Activated CD8-positive, alpha-beta T cell treated with anti-CD3 and anti-CD28 coated beads, Interleukin-2, amount 10 ng/mL, durations not matched to agents 7 days and 5 days (primary cell): ENCODE results near the gene SGCD. TPM values are rescaled to one million over a fixed set of nuclear protein-coding genes. Genes with fewer than 3 reads are reported as not detected.

Experiments
- ATAC-seq: fragments of 150-1000 bp; cut with Tn5 transposase; one replicate; pipeline ENCODE4 v1.10.0; 2021; ENCODE audit warnings: moderate library complexity
- CTCF ChIA-PET: fragments of 350-600 bp; sonication (Branson Sonifier 250); formaldehyde crosslinking; loops from one replicate; lab custom pipeline; 2021; ENCODE audit warnings: antibody characterized with exemption; lab: Charles Lee
- POLR2A ChIA-PET: fragments of 350-600 bp; sonication (Branson Sonifier 250); formaldehyde crosslinking; loops from one replicate; lab custom pipeline; 2021; ENCODE audit warnings: antibody characterized with exemption; lab: Charles Lee
- DNase-seq: peaks from one replicate; pipeline ENCODE4 v3.0.0-alpha.2; 2020
- H3K27ac Mint-ChIP-seq: one replicate; pipeline ENCODE4 v1.8.0; 2021; ENCODE audit warnings: mild to moderate bottlenecking, mixed read lengths
- H3K27me3 Mint-ChIP-seq: one replicate; pipeline ENCODE4 v1.8.0; 2021; ENCODE audit warnings: low read depth, mixed read lengths
- H3K36me3 Mint-ChIP-seq: one replicate; pipeline ENCODE4 v1.8.0; 2021; ENCODE audit warnings: low read depth, mixed read lengths
- H3K4me1 Mint-ChIP-seq: one replicate; pipeline ENCODE4 v1.8.0; 2021; ENCODE audit warnings: low read depth, mixed read lengths
- H3K4me3 Mint-ChIP-seq: one replicate; pipeline ENCODE4 v1.8.0; 2021; ENCODE audit warnings: mild to moderate bottlenecking, mixed read lengths
- H3K9me3 Mint-ChIP-seq: one replicate; pipeline ENCODE4 v1.8.0; 2022; ENCODE audit warnings: mixed read lengths; ENCODE audit not compliant: insufficient read depth
- total RNA-seq, 2 experiments: library from RNA; stranded (reverse); gene quantifications; one replicate each; pipeline ENCODE4 v1.2.3, GENCODE V29; 2021

The SGCD gene
- total RNA-seq, 2 experiments from 2014 or later: not detected

GRCh38 chr5:156529892-156530291 lies 202.9 kb downstream of the SGCD start:
- ChIA-PET CTCF (no interaction called here), POLR2A (no interaction called here)
- ATAC-seq: no peak
- Mint-ChIP-seq H3K4me1 (no peaks in the 10 kb centered on the region), H3K4me3 (no peak overlapping the region), H3K27me3 (no peaks in the 10 kb centered on the region), H3K36me3 (no peaks in the 10 kb centered on the region), H3K9me3 (no peaks in the 10 kb centered on the region), H3K27ac (no peak overlapping the region)
- no peak for DNase-seq

GRCh38 chr5:156531199-156531598 lies 204.2 kb downstream of the SGCD start:
- no peak for DNase-seq
- Mint-ChIP-seq H3K27me3 (no peaks in the 10 kb centered on the region), H3K36me3 (no peaks in the 10 kb centered on the region), H3K4me1 (no peaks in the 10 kb centered on the region), H3K27ac (no peak overlapping the region), H3K9me3 (no peaks in the 10 kb centered on the region), H3K4me3 (no peak overlapping the region)
- no peak for ATAC-seq
- CTCF ChIA-PET: no interaction called here
- POLR2A ChIA-PET: no interaction called here

GRCh38 chr5:156532921-156533320 lies 206.0 kb downstream of the SGCD start:
- H3K4me1 Mint-ChIP-seq: no peaks in the 10 kb centered on the region
- H3K36me3 Mint-ChIP-seq: no peaks in the 10 kb centered on the region
- ATAC-seq (no peak), DNase-seq (no peak)
- CTCF ChIA-PET: no interaction called here
- H3K4me3 Mint-ChIP-seq: no peak overlapping the region
- no peaks in the 10 kb centered on the region for H3K27me3 Mint-ChIP-seq
- no peaks in the 10 kb centered on the region for H3K9me3 Mint-ChIP-seq
- no peak overlapping the region for H3K27ac Mint-ChIP-seq
- POLR2A ChIA-PET: no interaction called here

DNA sequence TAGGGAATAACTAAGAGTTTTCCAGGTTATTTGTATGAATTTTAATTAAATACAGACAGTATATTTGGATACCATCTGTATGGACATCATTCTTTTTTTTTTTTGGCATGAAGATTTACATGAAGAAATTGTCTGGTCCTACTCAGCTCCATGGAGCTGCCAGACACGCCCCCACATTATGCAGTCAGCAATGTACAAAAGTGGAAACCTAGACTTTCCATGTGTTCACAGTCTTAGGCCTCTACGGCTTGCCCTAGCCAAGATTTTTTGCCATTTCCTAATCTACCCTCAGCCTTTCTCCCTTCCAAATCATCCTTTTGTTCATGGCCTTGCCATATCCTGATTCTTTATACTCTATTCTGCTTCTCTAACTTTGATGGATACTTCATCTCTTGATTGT lies 207.1 kb downstream of the SGCD start:
- no peak for DNase-seq
- Mint-ChIP-seq H3K4me3 (no peak overlapping the region), H3K4me1 (no peaks in the 10 kb centered on the region), H3K9me3 (no peaks in the 10 kb centered on the region), H3K27ac (no peak overlapping the region), H3K27me3 (no peaks in the 10 kb centered on the region), H3K36me3 (no peaks in the 10 kb centered on the region)
- POLR2A ChIA-PET: no interaction called here
- CTCF ChIA-PET: no interaction called here
- ATAC-seq: no peak

DNA sequence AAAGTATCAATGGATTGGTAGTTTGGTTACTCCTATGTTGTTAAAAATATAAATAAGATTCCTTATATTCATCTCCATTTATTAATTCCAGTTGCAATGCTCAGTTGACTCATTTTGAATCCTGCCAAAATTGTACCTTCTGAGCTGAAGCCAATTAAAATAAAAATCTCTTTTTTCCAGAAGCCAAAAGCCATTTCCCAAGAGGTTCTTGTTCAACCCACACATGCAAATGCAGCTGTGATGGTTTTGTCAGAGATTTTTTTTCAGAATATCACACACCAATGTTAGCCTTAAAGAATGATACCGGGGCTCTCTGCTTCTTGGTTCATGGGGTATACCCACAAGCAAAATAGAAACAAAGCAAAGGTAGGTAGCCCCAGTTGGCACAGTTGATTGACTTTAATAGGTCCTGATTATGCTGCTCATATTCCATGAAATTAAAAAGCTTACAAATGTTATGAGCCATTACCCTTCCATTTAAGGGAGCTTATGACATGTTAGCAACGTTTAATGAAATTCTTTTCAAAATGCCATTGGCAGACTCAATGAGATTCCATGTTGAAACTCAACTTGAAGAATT lies 208.0 kb downstream of the SGCD start:
- ATAC-seq (no peak), DNase-seq (no peak)
- no peaks in the 10 kb centered on the region for H3K27me3 Mint-ChIP-seq
- H3K36me3 Mint-ChIP-seq: no peaks in the 10 kb centered on the region
- H3K4me1 Mint-ChIP-seq: no peaks in the 10 kb centered on the region
- CTCF ChIA-PET: no interaction called here
- no peak overlapping the region for H3K27ac Mint-ChIP-seq
- H3K9me3 Mint-ChIP-seq: no peaks in the 10 kb centered on the region
- H3K4me3 Mint-ChIP-seq: no peak overlapping the region
- POLR2A ChIA-PET: interaction anchor here (0.5 kb wide), 1 partner anchor 494 kb away, joined by 6 read pairs; no protein-coding TSS in a partner anchor

- Mint-ChIP-seq H3K4me3 (no peak overlapping the region), H3K9me3 (no peaks in the 10 kb centered on the region), H3K4me1 (no peaks in the 10 kb centered on the region), H3K27me3 (peaks cover 12% of the 10 kb centered on the region), H3K36me3 (no peaks in the 10 kb centered on the region), H3K27ac (no peak overlapping the region)
- CTCF ChIA-PET: no interaction called here
- no peak for DNase-seq
- POLR2A ChIA-PET: interaction anchor here (0.6 kb wide), 1 partner anchor 367 kb away, joined by 4 read pairs; no protein-coding TSS in a partner anchor
- ATAC-seq: no peak
Observed at GRCh38 chr5:156540491-156540890, 213.5 kb downstream of the SGCD start.

- Mint-ChIP-seq H3K9me3 (no peaks in the 10 kb centered on the region), H3K4me1 (no peaks in the 10 kb centered on the region), H3K27me3 (peaks cover 13% of the 10 kb centered on the region), H3K4me3 (no peak overlapping the region), H3K27ac (no peak overlapping the region), H3K36me3 (no peaks in the 10 kb centered on the region)
- POLR2A ChIA-PET: no interaction called here
- CTCF ChIA-PET: no interaction called here
- ATAC-seq: no peak
- DNase-seq: no peak
Observed at GRCh38 chr5:156541582-156541981, 214.6 kb downstream of the SGCD start.

DNA sequence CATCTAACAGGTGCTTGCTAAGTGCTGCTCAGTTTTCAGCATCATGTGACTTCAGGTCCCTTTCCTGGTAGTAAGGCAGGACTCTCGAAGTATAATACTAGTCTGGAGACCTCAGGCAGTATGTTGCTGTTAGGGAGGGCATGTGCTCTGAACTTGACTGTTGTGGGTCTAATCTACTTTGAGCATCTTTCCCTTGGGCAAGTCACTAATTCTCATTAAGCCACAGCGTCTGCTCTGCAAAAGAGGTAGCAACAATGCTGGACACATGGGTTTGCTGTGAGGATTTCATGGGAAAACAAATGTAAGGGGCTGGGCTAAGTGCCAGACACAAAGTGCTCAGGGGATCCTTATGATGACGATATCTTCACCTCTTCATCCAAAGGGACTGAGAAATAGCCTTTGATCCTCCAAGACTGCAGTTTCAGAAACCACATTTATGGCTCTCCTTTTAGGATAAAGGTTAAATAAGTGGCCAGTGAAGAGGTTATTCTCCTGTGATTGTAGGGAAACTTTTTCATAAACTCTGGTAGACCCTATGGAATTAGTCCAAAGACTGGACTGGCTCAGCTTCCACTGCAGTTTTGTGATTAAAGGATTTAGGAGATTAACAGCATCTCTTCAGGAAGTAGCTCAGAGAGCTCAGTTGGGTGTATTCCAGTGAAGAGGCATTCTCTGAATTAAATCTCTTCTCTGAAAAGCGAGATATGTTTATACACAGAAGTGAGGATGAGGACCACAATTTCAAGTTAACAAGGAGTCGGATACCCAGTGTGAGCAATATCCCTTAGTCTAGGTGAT lies 216.6 kb downstream of the SGCD start:
- POLR2A ChIA-PET: no interaction called here
- CTCF ChIA-PET: no interaction called here
- Mint-ChIP-seq H3K27me3 (peaks cover 14% of the 10 kb centered on the region), H3K4me3 (no peak overlapping the region), H3K4me1 (no peaks in the 10 kb centered on the region), H3K27ac (no peak overlapping the region), H3K9me3 (no peaks in the 10 kb centered on the region), H3K36me3 (no peaks in the 10 kb centered on the region)
- DNase-seq (no peak), ATAC-seq (no peak)

- DNase-seq (no peak), ATAC-seq (no peak)
- ChIA-PET POLR2A (no interaction called here), CTCF (no interaction called here)
- Mint-ChIP-seq H3K27me3 (no peaks in the 10 kb centered on the region), H3K27ac (no peak overlapping the region), H3K4me3 (no peak overlapping the region), H3K4me1 (no peaks in the 10 kb centered on the region), H3K36me3 (no peaks in the 10 kb centered on the region), H3K9me3 (no peaks in the 10 kb centered on the region)
Observed at GRCh38 chr5:156552855-156553358, 225.9 kb downstream of the SGCD start.

- CTCF ChIA-PET: no interaction called here
- Mint-ChIP-seq H3K27ac (no peak overlapping the region), H3K9me3 (no peaks in the 10 kb centered on the region), H3K36me3 (no peaks in the 10 kb centered on the region), H3K4me3 (no peak overlapping the region), H3K4me1 (no peaks in the 10 kb centered on the region), H3K27me3 (peaks cover 2% of the 10 kb centered on the region)
- no peak for DNase-seq
- no peak for ATAC-seq
- POLR2A ChIA-PET: no interaction called here
Observed at GRCh38 chr5:156556666-156557406, 229.9 kb downstream of the SGCD start.

GRCh38 chr5:156560002-156560401 lies 233.0 kb downstream of the SGCD start:
- DNase-seq (no peak), ATAC-seq (no peak)
- H3K36me3 Mint-ChIP-seq: no peaks in the 10 kb centered on the region
- POLR2A ChIA-PET: no interaction called here
- H3K4me1 Mint-ChIP-seq: no peaks in the 10 kb centered on the region
- no peak overlapping the region for H3K4me3 Mint-ChIP-seq
- H3K9me3 Mint-ChIP-seq: no peaks in the 10 kb centered on the region
- CTCF ChIA-PET: no interaction called here
- H3K27ac Mint-ChIP-seq: no peak overlapping the region
- peaks cover 2% of the 10 kb centered on the region for H3K27me3 Mint-ChIP-seq

- Mint-ChIP-seq H3K4me1 (no peaks in the 10 kb centered on the region), H3K27me3 (peaks cover 7% of the 10 kb centered on the region), H3K36me3 (no peaks in the 10 kb centered on the region), H3K27ac (no peak overlapping the region), H3K4me3 (no peak overlapping the region), H3K9me3 (no peaks in the 10 kb centered on the region)
- DNase-seq (no peak), ATAC-seq (no peak)
- ChIA-PET CTCF (no interaction called here), POLR2A (no interaction called here)
Observed at GRCh38 chr5:156561651-156562050, 234.7 kb downstream of the SGCD start.
